HG03469 (cell line): ENCODE measurements around the gene PSMD7.
A peak's percentile ranks its signal among the peaks of the same experiment; 100 is the strongest.
"Not testable (repeated sequence)": the region's sequence is repeated elsewhere in the genome, so short reads cannot be mapped to it uniquely, and the experiment has no call there.

ENCODE experiments used
- ATAC-seq: cut with Tn5 transposase; IDR thresholded peaks from one replicate; pipeline ENCODE4 v1.9.1; 2021; ENCODE audit warnings: mild to moderate bottlenecking, moderate library complexity, moderate number of reproducible peaks; ENCODE audit not compliant: unreplicated experiment

PSMD7 gene

GRCh38 chr16:74291577-74292208 is 4.9 kb upstream of the PSMD7 start:
- ATAC-seq, result no peak

- ATAC-seq, result peak; percentile 7
Measured at GRCh38 chr16:74296104-74296431, 546 bp upstream of the PSMD7 start.

- peak; percentile 27 for ATAC-seq
Measured at GRCh38 chr16:74297145-74297665, 591 bp downstream of the PSMD7 start.

- ATAC-seq, result no peak
Measured at GRCh38 chr16:74298104-74298503, 1.5 kb downstream of the PSMD7 start.

GRCh38 chr16:74302341-74302740 is 5.7 kb downstream of the PSMD7 start:
- no peak for ATAC-seq

GRCh38 chr16:74304164-74304834 is 7.7 kb downstream of the PSMD7 start:
- ATAC-seq, result no peak

- ATAC-seq, result no peak
Measured at GRCh38 chr16:74304835-74305176, 8.2 kb downstream of the PSMD7 start.

GRCh38 chr16:74305281-74305680 is 8.7 kb downstream of the PSMD7 start:
- no peak for ATAC-seq

GRCh38 chr16:74305978-74306784 is 9.6 kb downstream of the PSMD7 start:
- no peak for ATAC-seq

GRCh38 chr16:74307383-74307782 is 10.8 kb downstream of the PSMD7 start:
- ATAC-seq, result no peak

- no peak for ATAC-seq
Measured at GRCh38 chr16:74309789-74310781, 13.5 kb downstream of the PSMD7 start.

- ATAC-seq, result no peak
Measured at GRCh38 chr16:74315059-74315458, 18.4 kb downstream of the PSMD7 start.

GRCh38 chr16:74320707-74321106 is 24.1 kb downstream of the PSMD7 start:
- no peak for ATAC-seq

- ATAC-seq, result no peak
Measured at GRCh38 chr16:74321356-74321755, 24.7 kb downstream of the PSMD7 start.

GRCh38 chr16:74322301-74322710 is 25.7 kb downstream of the PSMD7 start:
- no peak for ATAC-seq

GRCh38 chr16:74324777-74325176 is 28.2 kb downstream of the PSMD7 start:
- ATAC-seq, result not testable (repeated sequence)

- ATAC-seq, result no peak
Measured at GRCh38 chr16:74325641-74326040, 29.0 kb downstream of the PSMD7 start.

- ATAC-seq, result not testable (repeated sequence)
Measured at GRCh38 chr16:74328346-74328745, 31.7 kb downstream of the PSMD7 start.

GRCh38 chr16:74332469-74332868 is 35.9 kb downstream of the PSMD7 start:
- not testable (repeated sequence) for ATAC-seq

GRCh38 chr16:74337506-74337905 is 40.9 kb downstream of the PSMD7 start:
- ATAC-seq, result not testable (repeated sequence)

- ATAC-seq, result not testable (repeated sequence)
Measured at GRCh38 chr16:74339226-74339625, 42.6 kb downstream of the PSMD7 start.
